ENCODE data around the gene MEOX2.

GRCh38 chr7:15561835-15562234, 124.6 kb downstream of the MEOX2 start, which contains the start of gene AGMO:
- peak in 1 of 2 donors; percentile 44 for TF ChIP-seq POLR2A (IDR thresholded peaks at IDR 0.05)
- TF ChIP-seq, protein P1, sequence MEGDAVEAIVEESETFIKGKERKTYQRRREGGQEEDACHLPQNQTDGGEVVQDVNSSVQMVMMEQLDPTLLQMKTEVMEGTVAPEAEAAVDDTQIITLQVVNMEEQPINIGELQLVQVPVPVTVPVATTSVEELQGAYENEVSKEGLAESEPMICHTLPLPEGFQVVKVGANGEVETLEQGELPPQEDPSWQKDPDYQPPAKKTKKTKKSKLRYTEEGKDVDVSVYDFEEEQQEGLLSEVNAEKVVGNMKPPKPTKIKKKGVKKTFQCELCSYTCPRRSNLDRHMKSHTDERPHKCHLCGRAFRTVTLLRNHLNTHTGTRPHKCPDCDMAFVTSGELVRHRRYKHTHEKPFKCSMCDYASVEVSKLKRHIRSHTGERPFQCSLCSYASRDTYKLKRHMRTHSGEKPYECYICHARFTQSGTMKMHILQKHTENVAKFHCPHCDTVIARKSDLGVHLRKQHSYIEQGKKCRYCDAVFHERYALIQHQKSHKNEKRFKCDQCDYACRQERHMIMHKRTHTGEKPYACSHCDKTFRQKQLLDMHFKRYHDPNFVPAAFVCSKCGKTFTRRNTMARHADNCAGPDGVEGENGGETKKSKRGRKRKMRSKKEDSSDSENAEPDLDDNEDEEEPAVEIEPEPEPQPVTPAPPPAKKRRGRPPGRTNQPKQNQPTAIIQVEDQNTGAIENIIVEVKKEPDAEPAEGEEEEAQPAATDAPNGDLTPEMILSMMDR (IDR thresholded peaks at IDR 0.05): peak in 2 of 6 experiments; percentile 24 to 49

Data from Peyer's patch (tissue), 4 donors.